Tibial artery (tissue), 4 donors: Measurements from ENCODE around the gene ABCB1.

ENCODE experiments used
- DNase-seq, 2 donors: peaks; one replicate each; pipeline ENCODE4 v3.0.0-alpha.2; 2019
- H3K27ac ChIP-seq, 2 donors: fragments of 200-600 bp; sonication (generic) in 1 of 2; 1 replicate in 1 of 2; 2 replicates in 1 of 2; pipeline ENCODE4 v1.5.1; 2018 to 2019; ENCODE audit warnings: mild to moderate bottlenecking in 1 of 2
- H3K27me3 ChIP-seq, 2 donors: fragments of 200-600 bp; sonication (generic) in 1 of 2; one replicate each; pipeline versions ENCODE4 v1.5.1 to v1.6.0; 2016 to 2019
- H3K36me3 ChIP-seq, 3 donors: fragments of 200-600 bp; sonication (generic) in 2 of 3; one replicate each; pipeline ENCODE4 v1.5.1; 2016 to 2019; ENCODE audit warnings: mild to moderate bottlenecking in 2 of 3
- H3K4me1 ChIP-seq, 4 donors: fragments of 200-600 bp; sonication (generic) in 2 of 4; 1 replicate in 3 of 4; 2 replicates in 1 of 4; pipeline ENCODE4 v1.5.1; 2016 to 2019
- H3K4me3 ChIP-seq, 2 donors: fragments of 200-600 bp; sonication (generic) in 1 of 2; 1 replicate in 1 of 2; 2 replicates in 1 of 2; pipeline ENCODE4 v1.5.1; 2018 to 2019; ENCODE audit warnings: mild to moderate bottlenecking in 2 of 2
- H3K9me3 ChIP-seq, 3 donors: fragments of 200-600 bp; sonication (generic) in 1 of 3; one replicate each; pipeline ENCODE4 v1.5.1; 2016 to 2019
- CTCF ChIP-seq, 2 experiments: fragments of 200-600 bp in 1 of 2; fragments of 450-650 bp in 1 of 2; IDR thresholded peaks; one replicate each; pipeline ENCODE4 v1.5.1; 2017 to 2019; ENCODE audit warnings: antibody characterized with exemption in 2 of 2, mild to moderate bottlenecking in 1 of 2, moderate library complexity in 1 of 2
- intact Hi-C: fragments of 100-400 bp; cut with DNase I; formaldehyde crosslinking; loops from one replicate; pipeline ENCODE4 v1.15.0; 2023; ENCODE audit warnings: low total_unique reads

Gene ABCB1

DNA sequence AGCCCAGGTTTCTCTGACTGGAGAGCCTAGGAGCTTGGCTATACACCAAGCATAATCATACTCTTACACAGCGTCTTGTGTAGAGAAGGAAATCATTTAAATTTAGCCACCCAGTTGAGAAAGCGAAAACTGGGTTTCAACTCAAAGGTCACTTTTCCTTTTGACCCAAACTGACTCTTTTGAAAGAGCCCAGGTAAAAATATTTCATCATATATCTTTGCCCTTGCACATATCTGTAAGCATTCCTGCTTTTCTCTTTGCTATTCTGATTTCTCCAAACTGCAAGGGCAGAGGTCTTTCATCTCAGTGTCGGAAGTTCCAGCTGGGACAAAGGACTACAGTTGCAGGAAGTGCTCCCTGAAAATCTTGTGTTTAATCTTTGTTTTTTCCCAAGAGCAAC lies 103.2 kb downstream of the ABCB1 start:
- TF ChIP-seq CTCF (IDR thresholded peaks at IDR 0.05) = no peak
- Histone ChIP-seq H3K27me3 (no peaks in the 10 kb centered on the region), H3K9me3 (no peaks in the 10 kb centered on the region), H3K36me3 (no peaks in the 10 kb centered on the region), H3K4me1 (no peaks in the 10 kb centered on the region), H3K27ac (no peak overlapping the region), H3K4me3 (no peak overlapping the region)
- DNase-seq = no peak
- intact Hi-C loops = no loop called here

GRCh38 chr7:87495366-87495765 lies 105.3 kb downstream of the ABCB1 start:
- no peak for TF ChIP-seq CTCF (IDR thresholded peaks at IDR 0.05)
- H3K4me3 ChIP-seq = no peak overlapping the region
- intact Hi-C loops = no loop called here

GRCh38 chr7:87494454-87494853 lies 106.2 kb downstream of the ABCB1 start:
- intact Hi-C loops = no loop called here
- Histone ChIP-seq H3K4me1 (no peaks in the 10 kb centered on the region), H3K36me3 (no peaks in the 10 kb centered on the region), H3K27ac (no peak overlapping the region), H3K4me3 (no peak overlapping the region), H3K27me3 (no peaks in the 10 kb centered on the region), H3K9me3 (no peaks in the 10 kb centered on the region)
- DNase-seq = no peak
- TF ChIP-seq CTCF (IDR thresholded peaks at IDR 0.05) = no peak

More at GRCh38 chr7:87495366-87495765, 105.3 kb downstream of the ABCB1 start:
- no peaks in the 10 kb centered on the region for H3K27me3 ChIP-seq
- no peak overlapping the region for H3K27ac ChIP-seq
- H3K36me3 ChIP-seq = no peaks in the 10 kb centered on the region
- H3K9me3 ChIP-seq = no peaks in the 10 kb centered on the region
- H3K4me1 ChIP-seq = no peaks in the 10 kb centered on the region
- no peak for DNase-seq

DNA sequence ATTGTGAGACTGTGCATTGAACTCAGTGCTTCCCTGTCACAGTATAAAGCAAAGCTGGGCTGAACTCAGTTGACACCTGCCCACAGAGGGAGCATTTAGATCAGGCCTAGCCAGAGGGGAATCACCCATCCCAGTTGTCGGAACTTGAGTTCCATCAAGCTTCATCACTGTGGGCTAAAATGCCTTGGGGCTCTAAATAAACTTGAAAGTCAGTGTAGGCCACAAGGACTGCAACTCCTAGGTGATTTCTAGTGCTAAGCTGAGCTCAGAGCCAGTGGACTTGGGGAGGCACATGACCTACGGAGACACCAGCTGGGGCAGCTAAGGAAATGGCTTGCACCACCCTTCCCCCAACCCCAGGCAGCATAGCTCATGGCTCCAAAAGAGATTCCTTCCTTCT lies 117.6 kb downstream of the ABCB1 start:
- Histone ChIP-seq H3K36me3 (no peaks in the 10 kb centered on the region), H3K4me1 (no peaks in the 10 kb centered on the region), H3K4me3 (no peak overlapping the region), H3K27ac (no peak overlapping the region), H3K27me3 (peaks cover 0 to 3% of the 10 kb centered on the region in 2 donors), H3K9me3 (no peaks in the 10 kb centered on the region)
- no peak for TF ChIP-seq CTCF (IDR thresholded peaks at IDR 0.05)
- intact Hi-C loops = no loop called here
- DNase-seq = no peak

DNA sequence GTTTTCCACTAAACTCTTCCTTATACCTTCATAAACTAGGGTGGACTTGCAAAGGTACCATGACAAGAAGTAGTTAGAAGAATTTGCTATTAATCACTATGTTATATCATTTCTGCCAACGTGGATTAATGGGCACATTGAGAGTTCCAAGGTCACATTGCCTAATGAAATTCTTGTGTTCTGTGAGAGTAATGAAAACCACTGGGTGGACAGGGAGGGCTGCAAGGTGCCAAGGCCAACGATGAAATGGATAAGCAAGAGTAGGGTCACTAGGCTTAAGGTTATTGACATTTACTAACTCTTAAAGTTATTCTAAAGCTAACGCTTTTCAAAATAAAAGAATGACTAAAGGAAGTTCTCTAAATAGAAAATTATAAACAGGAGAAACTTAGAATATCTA lies 118.6 kb downstream of the ABCB1 start:
- intact Hi-C loops = no loop called here
- no peak overlapping the region for H3K27ac ChIP-seq
- H3K27me3 ChIP-seq = peaks cover 0 to 5% of the 10 kb centered on the region in 2 donors
- H3K4me3 ChIP-seq = no peak overlapping the region
- no peak for DNase-seq
- no peak for TF ChIP-seq CTCF (IDR thresholded peaks at IDR 0.05)
- H3K9me3 ChIP-seq = no peaks in the 10 kb centered on the region
- H3K4me1 ChIP-seq = no peaks in the 10 kb centered on the region
- no peaks in the 10 kb centered on the region for H3K36me3 ChIP-seq

- no peaks in the 10 kb centered on the region for H3K9me3 ChIP-seq
- no peak overlapping the region for H3K27ac ChIP-seq
- peaks cover 0 to 14% of the 10 kb centered on the region in 2 donors for H3K27me3 ChIP-seq
- no peak overlapping the region for H3K4me3 ChIP-seq
- intact Hi-C loops = no loop called here
- no peak for DNase-seq
- H3K4me1 ChIP-seq = peaks cover 0 to 10% (median 7%) of the 10 kb centered on the region in 4 donors
- TF ChIP-seq CTCF (IDR thresholded peaks at IDR 0.05) = no peak
- no peaks in the 10 kb centered on the region for H3K36me3 ChIP-seq
These were observed 120.3 kb downstream of the ABCB1 start for GRCh38 chr7:87480386-87480785.
